IMR-90 (cell line): ENCODE data around the gene DYRK1A. TPM values are rescaled to one million over a fixed set of nuclear protein-coding genes. Genes with fewer than 3 reads are reported as not detected.

Experiments
- ATAC-seq: fragments of 200-7000 bp; cut with Tn5 transposase; 2 replicates; pipeline ENCODE4 v1.9.1; 2020; ENCODE audit warnings: low read depth, mild to moderate bottlenecking, moderate library complexity
- BruUV-seq: library from RNA; stranded (reverse); fragments of 400-500 nt; replicated peaks from 2 replicates; lab custom pipeline; 2021; lab: Mats Ljungman, UMichigan
- CTCF ChIA-PET: fragments of 300-600 bp; formaldehyde crosslinking; extraction: SDS; loops from one replicate; lab custom pipeline; 2021; ENCODE audit warnings: antibody characterized with exemption; lab: Yijun Ruan, JAX
- POLR2A ChIA-PET: fragments of 300-600 bp; sonication (Branson Sonifier 250); formaldehyde crosslinking; loops from one replicate; lab custom pipeline; 2022; ENCODE audit warnings: antibody characterized with exemption; ENCODE audit not compliant: unreplicated experiment; lab: Charles Lee
- DNase-seq: peaks from one replicate; pipeline ENCODE4 v3.0.0; 2013
- H2AFZ ChIP-seq: replicated peaks from 2 replicates; pipeline ENCODE3; 2013; ENCODE audit warnings: low read length, mild to moderate bottlenecking; ENCODE audit not compliant: poor library complexity
- H2AK5ac ChIP-seq: 2 replicates; pipeline ENCODE4 v1.6.1; 2013; ENCODE audit warnings: low read depth, low read length, inconsistent platforms
- H2AK9ac ChIP-seq: replicated peaks from 2 replicates; pipeline ENCODE3; 2013; ENCODE audit warnings: mild to moderate bottlenecking, low read depth, low read length, moderate library complexity; ENCODE audit not compliant: poor library complexity
- H2BK120ac ChIP-seq: 2 replicates; pipeline ENCODE4 v1.6.1; 2013; ENCODE audit warnings: low read depth, low read length, inconsistent platforms
- H2BK15ac ChIP-seq: 3 replicates; pipeline ENCODE4 v1.6.1; 2013; ENCODE audit warnings: low read depth, low read length, inconsistent platforms
- H2BK20ac ChIP-seq: 2 replicates; pipeline ENCODE4 v1.6.1; 2013; ENCODE audit warnings: low read depth, mild to moderate bottlenecking, inconsistent platforms, low read length, moderate library complexity
- H2BK5ac ChIP-seq: 2 replicates; pipeline ENCODE4 v1.6.1; 2013; ENCODE audit warnings: mild to moderate bottlenecking, low read depth, low read length, inconsistent platforms; ENCODE audit not compliant: poor library complexity, severe bottlenecking
- H3K14ac ChIP-seq: replicated peaks from 2 replicates; pipeline ENCODE4 v1.6.1; 2013; ENCODE audit warnings: low read depth, low read length, inconsistent platforms
- H3K18ac ChIP-seq: 2 replicates; pipeline ENCODE4 v1.6.1; 2013; ENCODE audit warnings: low read depth, low read length, control low read depth
- H3K23ac ChIP-seq: 2 replicates; pipeline ENCODE4 v1.6.1; 2013; ENCODE audit warnings: low read depth, low read length, inconsistent platforms
- H3K27ac ChIP-seq: 2 replicates; pipeline ENCODE4 v1.5.1; 2013; ENCODE audit warnings: mild to moderate bottlenecking, control low read depth, low read length; ENCODE audit not compliant: insufficient read depth
- H3K27me3 ChIP-seq: 2 replicates; pipeline ENCODE4 v1.6.1; 2013; ENCODE audit warnings: low read length; ENCODE audit not compliant: control insufficient read depth, insufficient read depth
- H3K36me3 ChIP-seq: 2 replicates; pipeline ENCODE4 v1.6.1; 2013; ENCODE audit warnings: low read length, mixed read lengths; ENCODE audit not compliant: control insufficient read depth, insufficient read depth
- H3K4ac ChIP-seq: 2 replicates; pipeline ENCODE4 v1.6.1; 2013; ENCODE audit warnings: low read depth, low read length, inconsistent platforms
- H3K4me1 ChIP-seq: 2 replicates; pipeline ENCODE4 v1.6.1; 2013; ENCODE audit warnings: low read length, mixed read lengths; ENCODE audit not compliant: control insufficient read depth, insufficient read depth
- H3K4me2 ChIP-seq: 2 replicates; pipeline ENCODE4 v1.6.1; 2013; ENCODE audit warnings: low read depth, mild to moderate bottlenecking, control low read depth, low read length, moderate library complexity
- H3K4me3 ChIP-seq: 2 replicates; pipeline ENCODE4 v1.5.1; 2013; ENCODE audit warnings: low read depth, mild to moderate bottlenecking, control low read depth, low read length, moderate library complexity; ENCODE audit not compliant: insufficient read depth
- H3K56ac ChIP-seq: 2 replicates; pipeline ENCODE4 v1.6.1; 2013; ENCODE audit warnings: low read length, inconsistent platforms; ENCODE audit not compliant: insufficient read depth; ENCODE audit errors: extremely low read depth
- H3K79me1 ChIP-seq, 2 experiments: 2 replicates each; pipeline ENCODE4 v1.6.1; 2013; ENCODE audit warnings: low read length in 2 of 2, inconsistent platforms in 1 of 2, low read depth in 1 of 2
- H3K9ac ChIP-seq: 2 replicates; pipeline ENCODE4 v1.6.1; 2013; ENCODE audit warnings: low read depth, low read length, control low read depth
- H3K9me1 ChIP-seq: 2 replicates; pipeline ENCODE4 v1.6.1; 2013; ENCODE audit warnings: low read length, inconsistent platforms; ENCODE audit not compliant: insufficient read depth
- H3K9me3 ChIP-seq: 2 replicates; pipeline ENCODE4 v1.6.1; 2013; ENCODE audit warnings: low read length; ENCODE audit not compliant: control insufficient read depth, insufficient read depth
- H4K20me1 ChIP-seq: 2 replicates; pipeline ENCODE4 v1.6.1; 2013; ENCODE audit warnings: low read length, inconsistent platforms; ENCODE audit not compliant: insufficient read depth
- H4K5ac ChIP-seq: 2 replicates; pipeline ENCODE4 v1.6.1; 2013; ENCODE audit warnings: mild to moderate bottlenecking, low read depth, low read length, control low read depth
- H4K8ac ChIP-seq, 2 experiments: 2 replicates each; pipeline ENCODE4 v1.6.1; 2013; ENCODE audit warnings: low read depth in 2 of 2, low read length in 2 of 2, control low read depth in 1 of 2, inconsistent platforms in 1 of 2
- H4K91ac ChIP-seq: 2 replicates; pipeline ENCODE4 v1.6.1; 2013; ENCODE audit warnings: low read depth, low read length, inconsistent platforms; ENCODE audit not compliant: insufficient read depth
- BHLHE40 ChIP-seq: fragments of 150-350 bp; IDR thresholded peaks from 2 replicates; pipeline ENCODE4 v1.6.1; 2016; ENCODE audit warnings: mild to moderate bottlenecking, low read depth, low read length
- CEBPB ChIP-seq: IDR thresholded peaks from 2 replicates; pipeline ENCODE4 v1.6.1; 2012; ENCODE audit warnings: low read depth, low read length, improper control_type of control experiment
- CHD1 ChIP-seq: IDR thresholded peaks from 2 replicates; pipeline ENCODE4 v1.6.1; 2012; ENCODE audit warnings: low read depth, low read length, improper control_type of control experiment
- CTCF ChIP-seq: conservative IDR thresholded peaks from 2 replicates; pipeline ENCODE4 v1.5.1; 2012; ENCODE audit warnings: mild to moderate bottlenecking, low read depth, low read length, improper control_type of control experiment
- ELK1 ChIP-seq: fragments of 150-350 bp; IDR thresholded peaks from 2 replicates; pipeline ENCODE4 v1.6.1; 2016; ENCODE audit warnings: low read depth, mild to moderate bottlenecking, low read length, moderate library complexity, borderline replicate concordance
- FOS ChIP-seq: fragments of 150-350 bp; IDR thresholded peaks from 2 replicates; pipeline ENCODE4 v1.6.1; 2016; ENCODE audit warnings: low read depth, low read length
- MAFK ChIP-seq: IDR thresholded peaks from 2 replicates; pipeline ENCODE4 v1.6.1; 2012; ENCODE audit warnings: low read depth, low read length, improper control_type of control experiment
- MAZ ChIP-seq: IDR thresholded peaks from 2 replicates; pipeline ENCODE4 v1.6.1; 2012; ENCODE audit warnings: low read depth, mild to moderate bottlenecking, low read length, improper control_type of control experiment, moderate library complexity, borderline replicate concordance
- MXI1 ChIP-seq: IDR thresholded peaks from 2 replicates; pipeline ENCODE4 v1.6.1; 2012; ENCODE audit warnings: low read depth, mild to moderate bottlenecking, low read length, moderate library complexity, borderline replicate concordance
- NFE2L2 ChIP-seq: fragments of 150-350 bp; IDR thresholded peaks from 2 replicates; pipeline ENCODE4 v1.6.1; 2016; ENCODE audit warnings: low read depth, mild to moderate bottlenecking, low read length
- POLR2A ChIP-seq: IDR thresholded peaks from 2 replicates; pipeline ENCODE4 v1.6.1; 2012; ENCODE audit warnings: mild to moderate bottlenecking, low read depth, low read length
- RAD21 ChIP-seq: IDR thresholded peaks from 2 replicates; pipeline ENCODE4 v1.6.1; 2012; ENCODE audit warnings: low read length, improper control_type of control experiment
- RCOR1 ChIP-seq: IDR thresholded peaks from 2 replicates; pipeline ENCODE4 v1.6.1; 2012; ENCODE audit warnings: mild to moderate bottlenecking, low read length, improper control_type of control experiment; ENCODE audit not compliant: insufficient replicate concordance
- RFX5 ChIP-seq: IDR thresholded peaks from 2 replicates; pipeline ENCODE4 v1.8.0; 2012; ENCODE audit warnings: low read depth, mild to moderate bottlenecking, low read length, moderate library complexity
- SMC3 ChIP-seq: fragments of 150-350 bp; IDR thresholded peaks from 2 replicates; pipeline ENCODE4 v1.6.1; 2016; ENCODE audit warnings: low read depth, mild to moderate bottlenecking, antibody characterized with exemption, low read length, moderate library complexity
- USF2 ChIP-seq: fragments of 150-350 bp; IDR thresholded peaks from 2 replicates; pipeline ENCODE4 v1.6.1; 2017; ENCODE audit warnings: mild to moderate bottlenecking, antibody characterized with exemption, low read length, low read depth
- WGBS, 2 experiments: methylation state at CpG; one replicate each; pipeline versions ENCODE4 v1.1.5 to v1.1.7; 2013; ENCODE audit warnings: missing lambda C conversion rate in 2 of 2; ENCODE audit not compliant: insufficient read length in 1 of 2; ENCODE audit errors: extremely low coverage in 2 of 2; 5-methylcytosine and 5-hydroxymethylcytosine counted together
- dilution Hi-C: fragments of 300-500 bp; cut with HindIII; formaldehyde crosslinking; loops from one replicate; pipeline ENCODE4 v1.14.3; 2018; ENCODE audit warnings: low sequenced_read_pairs; ENCODE audit not compliant: unreplicated experiment
- in situ Hi-C: fragments of 300-500 bp; cut with MboI; formaldehyde crosslinking; loops from 3 replicates; pipeline ENCODE4 v1.14.3; 2019; ENCODE audit warnings: low sequenced_read_pairs, inconsistent platforms, mixed read lengths
- intact Hi-C: fragments of 100-400 bp; cut with micrococcal nuclease; formaldehyde crosslinking; loops from 2 replicates; pipeline ENCODE4 v1.10.0; 2022
- polyA plus RNA-seq, 3 experiments: library from polyadenylated mRNA; depleted of rRNA; stranded (reverse); fragments of >200 nt; gene quantifications; 2 replicates each; pipeline ENCODE4 v1.2.3, GENCODE V29; 2012; ENCODE audit warnings: low replicate concordance in 1 of 3
- total RNA-seq: library from RNA; depleted of rRNA; stranded (reverse); fragments of >200 nt; gene quantifications from 2 replicates; pipeline ENCODE4 v1.2.3, GENCODE V29; 2012

The DYRK1A gene
- total and polyA plus RNA-seq, 2 of the 4 experiments (the other 2 are of a cell fraction): 18.6 to 50.5 TPM

GRCh38 chr21:37535672-37536071 lies 169.1 kb downstream of the DYRK1A start:
- no TSS peak for BruUV-seq
- WGBS, 2 experiments: 100% methylated on average over 3 of the region's 7 CpGs; no CpG with 5 or more reads in 1 of the 2 experiments
- DNase-seq (no peak), ATAC-seq (no peak)
- Histone ChIP-seq H4K5ac (no peak overlapping the region), H2AK9ac (peak overlapping the region; percentile 15), H3K4me3 (no peak overlapping the region), H2BK20ac (no peak overlapping the region), H2BK15ac (no peak overlapping the region), H3K9me3 (peaks cover 12% of the 10 kb centered on the region), H4K8ac (no peak overlapping the region), H3K4me1 (peaks cover 2% of the 10 kb centered on the region; the same call in 1 of the 2 replicates), H3K23ac (no peak overlapping the region), H3K18ac (no peak overlapping the region), H4K20me1 (no peaks in the 10 kb centered on the region), H2BK120ac (no peak overlapping the region), H3K27me3 (peaks cover 10% of the 10 kb centered on the region; the same call in 1 of the 2 replicates), H3K9me1 (0 out of 2 replicates have a peak, but pooled peaks cover under 1% of the 10 kb centered on the region), H3K36me3 (no peaks in the 10 kb centered on the region), H3K79me1 (no peaks in the 10 kb centered on the region), H3K4ac (no peak overlapping the region), H3K56ac (no peak overlapping the region), H2AFZ (no peak overlapping the region), H3K14ac (no peak overlapping the region), H3K27ac (no peak overlapping the region), H3K9ac (no peak overlapping the region), H2BK5ac (no peak overlapping the region), H4K91ac (no peak overlapping the region), H3K4me2 (no peak overlapping the region), H2AK5ac (no peak overlapping the region)
- TF ChIP-seq POLR2A (no peak), MAZ (no peak), CHD1 (no peak), ELK1 (no peak), BHLHE40 (no peak), NFE2L2 (no peak), RFX5 (no peak), FOS (no peak), SMC3 (no peak), USF2 (no peak), MXI1 (no peak), RCOR1 (no peak), CTCF (no peak), RAD21 (no peak), CEBPB (no peak), MAFK (no peak)
- intact Hi-C loops (no loop called here), dilution Hi-C loops (no loop called here), in situ Hi-C loops (no loop called here)
- ChIA-PET CTCF (no interaction called here), POLR2A (no interaction called here)
